Measurements from ENCODE around the gene GLIPR1L1.

DNA sequence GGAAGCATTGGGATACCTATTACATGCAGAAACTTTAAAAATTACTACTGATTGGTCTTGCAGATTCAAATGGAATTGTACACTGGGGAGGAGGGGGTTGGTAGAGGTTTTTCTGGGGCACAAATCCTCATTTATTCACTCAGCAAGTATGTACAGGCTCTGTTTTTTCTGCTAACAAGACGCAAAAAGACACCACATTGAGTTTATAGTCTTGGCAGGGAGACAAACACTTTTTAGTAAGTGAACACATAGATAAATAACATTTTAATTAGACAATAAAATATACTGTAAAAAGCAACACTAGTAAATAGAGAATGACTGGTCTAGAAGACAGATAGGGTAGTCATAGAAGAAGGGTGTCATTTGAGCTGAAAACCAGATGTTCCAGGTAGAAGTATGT lies 80.2 kb downstream of the GLIPR1L1 start:
- no peak for TF ChIP-seq EZH2 (IDR thresholded peaks at IDR 0.05; ENCODE audit: low read depth, unreplicated experiment)
- TF ChIP-seq ZNF114 (CRISPR knock-in tag; IDR thresholded peaks at IDR 0.05) = no peak
- TF ChIP-seq POLR2AphosphoS5 (IDR thresholded peaks at IDR 0.05; ENCODE audit: low read depth) = no peak
- TF ChIP-seq, protein P1, sequence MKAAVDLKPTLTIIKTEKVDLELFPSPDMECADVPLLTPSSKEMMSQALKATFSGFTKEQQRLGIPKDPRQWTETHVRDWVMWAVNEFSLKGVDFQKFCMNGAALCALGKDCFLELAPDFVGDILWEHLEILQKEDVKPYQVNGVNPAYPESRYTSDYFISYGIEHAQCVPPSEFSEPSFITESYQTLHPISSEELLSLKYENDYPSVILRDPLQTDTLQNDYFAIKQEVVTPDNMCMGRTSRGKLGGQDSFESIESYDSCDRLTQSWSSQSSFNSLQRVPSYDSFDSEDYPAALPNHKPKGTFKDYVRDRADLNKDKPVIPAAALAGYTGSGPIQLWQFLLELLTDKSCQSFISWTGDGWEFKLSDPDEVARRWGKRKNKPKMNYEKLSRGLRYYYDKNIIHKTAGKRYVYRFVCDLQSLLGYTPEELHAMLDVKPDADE (IDR thresholded peaks at IDR 0.05) = no peak
- TF ChIP-seq, protein P2, sequence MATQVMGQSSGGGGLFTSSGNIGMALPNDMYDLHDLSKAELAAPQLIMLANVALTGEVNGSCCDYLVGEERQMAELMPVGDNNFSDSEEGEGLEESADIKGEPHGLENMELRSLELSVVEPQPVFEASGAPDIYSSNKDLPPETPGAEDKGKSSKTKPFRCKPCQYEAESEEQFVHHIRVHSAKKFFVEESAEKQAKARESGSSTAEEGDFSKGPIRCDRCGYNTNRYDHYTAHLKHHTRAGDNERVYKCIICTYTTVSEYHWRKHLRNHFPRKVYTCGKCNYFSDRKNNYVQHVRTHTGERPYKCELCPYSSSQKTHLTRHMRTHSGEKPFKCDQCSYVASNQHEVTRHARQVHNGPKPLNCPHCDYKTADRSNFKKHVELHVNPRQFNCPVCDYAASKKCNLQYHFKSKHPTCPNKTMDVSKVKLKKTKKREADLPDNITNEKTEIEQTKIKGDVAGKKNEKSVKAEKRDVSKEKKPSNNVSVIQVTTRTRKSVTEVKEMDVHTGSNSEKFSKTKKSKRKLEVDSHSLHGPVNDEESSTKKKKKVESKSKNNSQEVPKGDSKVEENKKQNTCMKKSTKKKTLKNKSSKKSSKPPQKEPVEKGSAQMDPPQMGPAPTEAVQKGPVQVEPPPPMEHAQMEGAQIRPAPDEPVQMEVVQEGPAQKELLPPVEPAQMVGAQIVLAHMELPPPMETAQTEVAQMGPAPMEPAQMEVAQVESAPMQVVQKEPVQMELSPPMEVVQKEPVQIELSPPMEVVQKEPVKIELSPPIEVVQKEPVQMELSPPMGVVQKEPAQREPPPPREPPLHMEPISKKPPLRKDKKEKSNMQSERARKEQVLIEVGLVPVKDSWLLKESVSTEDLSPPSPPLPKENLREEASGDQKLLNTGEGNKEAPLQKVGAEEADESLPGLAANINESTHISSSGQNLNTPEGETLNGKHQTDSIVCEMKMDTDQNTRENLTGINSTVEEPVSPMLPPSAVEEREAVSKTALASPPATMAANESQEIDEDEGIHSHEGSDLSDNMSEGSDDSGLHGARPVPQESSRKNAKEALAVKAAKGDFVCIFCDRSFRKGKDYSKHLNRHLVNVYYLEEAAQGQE (IDR thresholded peaks at IDR 0.05; ENCODE audit: unreplicated experiment) = no peak
- TF ChIP-seq, protein P3, sequence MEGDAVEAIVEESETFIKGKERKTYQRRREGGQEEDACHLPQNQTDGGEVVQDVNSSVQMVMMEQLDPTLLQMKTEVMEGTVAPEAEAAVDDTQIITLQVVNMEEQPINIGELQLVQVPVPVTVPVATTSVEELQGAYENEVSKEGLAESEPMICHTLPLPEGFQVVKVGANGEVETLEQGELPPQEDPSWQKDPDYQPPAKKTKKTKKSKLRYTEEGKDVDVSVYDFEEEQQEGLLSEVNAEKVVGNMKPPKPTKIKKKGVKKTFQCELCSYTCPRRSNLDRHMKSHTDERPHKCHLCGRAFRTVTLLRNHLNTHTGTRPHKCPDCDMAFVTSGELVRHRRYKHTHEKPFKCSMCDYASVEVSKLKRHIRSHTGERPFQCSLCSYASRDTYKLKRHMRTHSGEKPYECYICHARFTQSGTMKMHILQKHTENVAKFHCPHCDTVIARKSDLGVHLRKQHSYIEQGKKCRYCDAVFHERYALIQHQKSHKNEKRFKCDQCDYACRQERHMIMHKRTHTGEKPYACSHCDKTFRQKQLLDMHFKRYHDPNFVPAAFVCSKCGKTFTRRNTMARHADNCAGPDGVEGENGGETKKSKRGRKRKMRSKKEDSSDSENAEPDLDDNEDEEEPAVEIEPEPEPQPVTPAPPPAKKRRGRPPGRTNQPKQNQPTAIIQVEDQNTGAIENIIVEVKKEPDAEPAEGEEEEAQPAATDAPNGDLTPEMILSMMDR (conservative IDR thresholded peaks at IDR 0.05; ENCODE audit: low read depth in 2 of 2) = no peak
- TF ChIP-seq EZH2phosphoT487 (IDR thresholded peaks at IDR 0.05; ENCODE audit: unreplicated experiment) = no peak
- TF ChIP-seq JUNB (IDR thresholded peaks at IDR 0.05; ENCODE audit: unreplicated experiment) = no peak
- no peak for TF ChIP-seq CREB1 (CRISPR knock-in tag; IDR thresholded peaks at IDR 0.05; ENCODE audit: low read depth)
- TF ChIP-seq NANOG (IDR thresholded peaks at IDR 0.05; ENCODE audit: borderline replicate concordance) = no peak
- TF ChIP-seq, protein P4, sequence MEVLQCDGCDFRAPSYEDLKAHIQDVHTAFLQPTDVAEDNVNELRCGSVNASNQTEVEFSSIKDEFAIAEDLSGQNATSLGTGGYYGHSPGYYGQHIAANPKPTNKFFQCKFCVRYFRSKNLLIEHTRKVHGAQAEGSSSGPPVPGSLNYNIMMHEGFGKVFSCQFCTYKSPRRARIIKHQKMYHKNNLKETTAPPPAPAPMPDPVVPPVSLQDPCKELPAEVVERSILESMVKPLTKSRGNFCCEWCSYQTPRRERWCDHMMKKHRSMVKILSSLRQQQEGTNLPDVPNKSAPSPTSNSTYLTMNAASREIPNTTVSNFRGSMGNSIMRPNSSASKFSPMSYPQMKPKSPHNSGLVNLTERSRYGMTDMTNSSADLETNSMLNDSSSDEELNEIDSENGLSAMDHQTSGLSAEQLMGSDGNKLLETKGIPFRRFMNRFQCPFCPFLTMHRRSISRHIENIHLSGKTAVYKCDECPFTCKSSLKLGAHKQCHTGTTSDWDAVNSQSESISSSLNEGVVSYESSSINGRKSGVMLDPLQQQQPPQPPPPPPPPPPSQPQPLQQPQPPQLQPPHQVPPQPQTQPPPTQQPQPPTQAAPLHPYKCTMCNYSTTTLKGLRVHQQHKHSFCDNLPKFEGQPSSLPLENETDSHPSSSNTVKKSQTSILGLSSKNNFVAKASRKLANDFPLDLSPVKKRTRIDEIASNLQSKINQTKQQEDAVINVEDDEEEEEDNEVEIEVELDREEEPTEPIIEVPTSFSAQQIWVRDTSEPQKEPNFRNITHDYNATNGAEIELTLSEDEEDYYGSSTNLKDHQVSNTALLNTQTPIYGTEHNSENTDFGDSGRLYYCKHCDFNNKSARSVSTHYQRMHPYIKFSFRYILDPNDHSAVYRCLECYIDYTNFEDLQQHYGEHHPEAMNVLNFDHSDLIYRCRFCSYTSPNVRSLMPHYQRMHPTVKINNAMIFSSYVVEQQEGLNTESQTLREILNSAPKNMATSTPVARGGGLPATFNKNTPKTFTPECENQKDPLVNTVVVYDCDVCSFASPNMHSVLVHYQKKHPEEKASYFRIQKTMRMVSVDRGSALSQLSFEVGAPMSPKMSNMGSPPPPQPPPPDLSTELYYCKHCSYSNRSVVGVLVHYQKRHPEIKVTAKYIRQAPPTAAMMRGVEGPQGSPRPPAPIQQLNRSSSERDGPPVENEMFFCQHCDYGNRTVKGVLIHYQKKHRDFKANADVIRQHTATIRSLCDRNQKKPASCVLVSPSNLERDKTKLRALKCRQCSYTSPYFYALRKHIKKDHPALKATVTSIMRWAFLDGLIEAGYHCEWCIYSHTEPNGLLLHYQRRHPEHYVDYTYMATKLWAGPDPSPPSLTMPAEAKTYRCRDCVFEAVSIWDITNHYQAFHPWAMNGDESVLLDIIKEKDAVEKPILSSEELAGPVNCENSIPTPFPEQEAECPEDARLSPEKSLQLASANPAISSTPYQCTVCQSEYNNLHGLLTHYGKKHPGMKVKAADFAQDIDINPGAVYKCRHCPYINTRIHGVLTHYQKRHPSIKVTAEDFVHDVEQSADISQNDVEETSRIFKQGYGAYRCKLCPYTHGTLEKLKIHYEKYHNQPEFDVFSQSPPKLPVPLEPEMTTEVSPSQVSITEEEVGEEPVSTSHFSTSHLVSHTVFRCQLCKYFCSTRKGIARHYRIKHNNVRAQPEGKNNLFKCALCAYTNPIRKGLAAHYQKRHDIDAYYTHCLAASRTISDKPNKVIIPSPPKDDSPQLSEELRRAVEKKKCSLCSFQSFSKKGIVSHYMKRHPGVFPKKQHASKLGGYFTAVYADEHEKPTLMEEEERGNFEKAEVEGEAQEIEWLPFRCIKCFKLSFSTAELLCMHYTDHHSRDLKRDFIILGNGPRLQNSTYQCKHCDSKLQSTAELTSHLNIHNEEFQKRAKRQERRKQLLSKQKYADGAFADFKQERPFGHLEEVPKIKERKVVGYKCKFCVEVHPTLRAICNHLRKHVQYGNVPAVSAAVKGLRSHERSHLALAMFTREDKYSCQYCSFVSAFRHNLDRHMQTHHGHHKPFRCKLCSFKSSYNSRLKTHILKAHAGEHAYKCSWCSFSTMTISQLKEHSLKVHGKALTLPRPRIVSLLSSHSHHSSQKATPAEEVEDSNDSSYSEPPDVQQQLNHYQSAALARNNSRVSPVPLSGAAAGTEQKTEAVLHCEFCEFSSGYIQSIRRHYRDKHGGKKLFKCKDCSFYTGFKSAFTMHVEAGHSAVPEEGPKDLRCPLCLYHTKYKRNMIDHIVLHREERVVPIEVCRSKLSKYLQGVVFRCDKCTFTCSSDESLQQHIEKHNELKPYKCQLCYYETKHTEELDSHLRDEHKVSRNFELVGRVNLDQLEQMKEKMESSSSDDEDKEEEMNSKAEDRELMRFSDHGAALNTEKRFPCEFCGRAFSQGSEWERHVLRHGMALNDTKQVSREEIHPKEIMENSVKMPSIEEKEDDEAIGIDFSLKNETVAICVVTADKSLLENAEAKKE (CRISPR knock-in tag; IDR thresholded peaks at IDR 0.05) = no peak
- no peak for TF ChIP-seq ZNF331 (CRISPR knock-in tag; IDR thresholded peaks at IDR 0.05; ENCODE audit: low read depth)
- no peak for TF ChIP-seq STAT1 (IDR thresholded peaks at IDR 0.05; ENCODE audit: unreplicated experiment)
